Cardiac fibroblast (primary cell): ENCODE results near the gene HSPA4.

ENCODE experiments used
- DNase-seq, 2 donors: peaks; one replicate each; pipeline versions ENCODE4 v3.0.0 to v3.0.0-alpha.2; 2010; ENCODE audit warnings: low read depth in 2 of 2
- H3K4me3 ChIP-seq, 2 donors: replicated peaks in 1 of 2; 1 replicate in 1 of 2; 2 replicates in 1 of 2; pipeline ENCODE4 v1.5.1; 2011; ENCODE audit warnings: low read depth in 2 of 2, low read length in 2 of 2, mild to moderate bottlenecking in 2 of 2, moderate library complexity in 1 of 2
- TF ChIP-seq, protein P1 (sequence below): IDR thresholded peaks from one replicate; pipeline ENCODE4 v1.5.1; 2011; ENCODE audit warnings: low read depth, mild to moderate bottlenecking, low read length, inconsistent platforms

Gene HSPA4

DNA sequence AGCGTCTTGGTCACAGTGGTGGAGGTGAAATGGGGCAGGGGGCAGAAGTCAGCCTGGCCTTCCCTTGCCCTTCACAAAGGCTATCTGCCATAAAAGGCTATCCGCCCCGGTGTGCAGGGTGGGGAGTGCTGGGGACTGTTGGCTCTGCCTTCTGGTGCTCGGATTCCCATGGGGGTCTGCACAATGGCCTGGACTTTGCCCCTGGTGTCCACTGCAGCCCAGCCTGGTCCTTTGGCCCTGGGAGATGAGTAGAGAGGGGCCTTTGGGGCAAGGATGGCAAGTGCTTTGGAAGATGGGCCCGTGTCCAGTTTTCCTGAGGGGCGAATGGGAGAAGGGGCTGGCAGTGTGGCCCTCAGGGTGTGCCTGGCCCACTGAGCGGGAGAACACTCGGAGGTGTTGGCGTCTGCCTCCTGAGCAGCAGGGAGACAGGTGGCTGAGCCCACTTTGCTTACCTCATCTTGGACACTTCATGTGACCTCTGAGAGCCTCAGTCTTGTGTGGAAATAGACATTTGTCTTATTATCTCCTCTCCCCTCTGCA lies 69.9 kb downstream of the HSPA4 start:
- no peak overlapping the region for H3K4me3 ChIP-seq
- TF ChIP-seq, protein P1, sequence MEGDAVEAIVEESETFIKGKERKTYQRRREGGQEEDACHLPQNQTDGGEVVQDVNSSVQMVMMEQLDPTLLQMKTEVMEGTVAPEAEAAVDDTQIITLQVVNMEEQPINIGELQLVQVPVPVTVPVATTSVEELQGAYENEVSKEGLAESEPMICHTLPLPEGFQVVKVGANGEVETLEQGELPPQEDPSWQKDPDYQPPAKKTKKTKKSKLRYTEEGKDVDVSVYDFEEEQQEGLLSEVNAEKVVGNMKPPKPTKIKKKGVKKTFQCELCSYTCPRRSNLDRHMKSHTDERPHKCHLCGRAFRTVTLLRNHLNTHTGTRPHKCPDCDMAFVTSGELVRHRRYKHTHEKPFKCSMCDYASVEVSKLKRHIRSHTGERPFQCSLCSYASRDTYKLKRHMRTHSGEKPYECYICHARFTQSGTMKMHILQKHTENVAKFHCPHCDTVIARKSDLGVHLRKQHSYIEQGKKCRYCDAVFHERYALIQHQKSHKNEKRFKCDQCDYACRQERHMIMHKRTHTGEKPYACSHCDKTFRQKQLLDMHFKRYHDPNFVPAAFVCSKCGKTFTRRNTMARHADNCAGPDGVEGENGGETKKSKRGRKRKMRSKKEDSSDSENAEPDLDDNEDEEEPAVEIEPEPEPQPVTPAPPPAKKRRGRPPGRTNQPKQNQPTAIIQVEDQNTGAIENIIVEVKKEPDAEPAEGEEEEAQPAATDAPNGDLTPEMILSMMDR = no peak
- no peak for DNase-seq

DNA sequence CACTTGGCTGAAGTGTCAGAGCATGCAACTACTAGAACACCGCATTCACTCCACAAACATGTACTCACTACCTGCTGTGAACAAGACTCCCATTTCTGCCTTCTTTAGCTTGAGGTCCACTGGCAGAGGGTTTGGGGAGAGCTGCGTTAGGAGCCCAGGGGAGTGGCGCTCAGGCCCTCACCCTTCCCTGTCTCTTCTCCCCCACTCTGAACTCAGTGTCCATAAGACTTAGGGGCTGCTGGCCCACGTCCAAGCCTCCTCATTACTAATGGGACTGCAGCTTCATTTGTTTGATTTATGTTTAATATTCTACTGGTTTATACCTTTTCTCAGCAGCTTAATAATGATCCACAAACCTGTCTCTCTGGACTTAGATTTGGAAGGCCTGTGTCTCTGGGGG lies 70.9 kb downstream of the HSPA4 start:
- TF ChIP-seq, protein P1 = no peak
- DNase-seq = no peak
- H3K4me3 ChIP-seq = no peak overlapping the region

DNA sequence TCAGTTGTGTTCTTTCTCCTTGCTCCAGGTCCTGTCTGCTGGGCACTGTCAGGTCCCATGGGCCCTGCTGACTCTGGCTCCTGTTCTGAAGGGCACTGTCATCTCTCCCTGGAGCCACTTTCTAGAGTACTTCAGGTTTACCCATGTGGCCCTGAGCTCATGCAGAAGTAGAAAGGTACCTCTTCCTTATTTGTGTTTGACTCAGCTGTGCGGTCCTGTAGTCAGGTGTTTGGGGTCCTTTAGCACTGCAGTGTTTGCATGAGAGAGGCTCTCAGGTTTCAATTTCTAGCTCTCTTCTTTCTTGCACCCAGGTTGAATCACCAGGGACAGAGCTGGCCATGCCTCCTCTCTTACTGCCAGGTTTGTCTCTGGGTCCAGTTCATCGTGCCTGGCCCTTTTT lies 71.5 kb downstream of the HSPA4 start:
- no peak for DNase-seq
- H3K4me3 ChIP-seq = no peak overlapping the region
- TF ChIP-seq, protein P1 = no peak

DNA sequence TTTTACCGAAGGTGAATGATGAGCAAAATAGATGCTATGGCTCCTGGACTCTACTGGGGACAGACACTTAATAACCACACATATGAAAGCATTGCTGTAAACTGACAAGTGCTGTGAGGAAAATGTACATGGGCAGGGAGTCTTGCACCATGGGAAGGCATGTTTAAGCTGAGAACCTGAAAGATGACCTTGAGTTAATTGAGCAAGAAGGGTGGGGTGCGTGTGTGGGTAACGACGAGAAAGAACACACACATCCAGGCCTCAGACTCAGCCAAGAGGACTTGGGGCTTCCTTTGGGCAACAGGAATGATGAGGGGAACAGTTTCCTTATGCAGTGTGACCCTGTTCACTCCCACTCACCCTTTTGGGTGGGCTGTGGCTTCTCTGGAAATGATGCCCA lies 73.1 kb downstream of the HSPA4 start:
- DNase-seq = no peak
- TF ChIP-seq, protein P1 = no peak
- no peak overlapping the region for H3K4me3 ChIP-seq

DNA sequence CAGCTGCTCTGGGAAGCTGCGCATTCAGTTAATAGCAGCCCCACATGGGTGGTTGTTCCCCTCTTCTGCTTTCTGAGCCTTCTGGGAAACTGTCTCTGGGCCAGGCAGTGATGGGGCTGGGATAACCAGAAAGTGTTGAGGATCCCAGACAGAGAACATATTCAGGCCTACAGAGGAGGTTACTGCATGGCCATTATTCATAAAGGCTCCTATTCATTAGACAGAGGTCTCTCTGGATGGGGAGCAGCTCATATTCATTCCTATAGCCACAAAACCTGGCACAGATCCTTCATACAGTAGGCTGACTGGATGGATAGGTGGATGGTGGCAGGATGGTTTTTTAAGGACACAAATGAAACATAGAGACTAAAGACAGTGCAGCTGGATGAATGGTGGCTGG lies 76.3 kb downstream of the HSPA4 start:
- TF ChIP-seq, protein P1 = no peak
- DNase-seq = no peak
- H3K4me3 ChIP-seq = no peak overlapping the region

DNA sequence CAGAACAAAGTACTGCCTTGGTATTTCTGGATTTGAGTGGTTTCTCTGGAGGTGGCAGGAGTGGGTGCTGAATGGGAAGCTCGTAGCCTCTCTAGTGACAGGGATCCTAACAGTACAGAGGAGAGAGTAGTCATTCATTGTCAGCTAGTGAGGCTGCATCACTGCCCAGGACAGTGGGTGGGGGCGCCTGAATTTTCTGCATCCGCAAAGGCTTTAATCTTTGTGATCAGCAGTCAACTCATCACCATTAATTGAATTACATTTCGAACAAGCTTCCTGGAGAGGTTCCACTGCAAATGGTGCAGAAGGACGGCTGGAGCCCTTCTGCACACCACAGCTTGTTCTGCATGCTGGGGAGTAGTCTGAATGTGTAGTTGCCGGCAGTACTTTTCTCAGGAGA lies 77.5 kb downstream of the HSPA4 start:
- TF ChIP-seq, protein P1 = no peak
- no peak for DNase-seq
- H3K4me3 ChIP-seq = no peak overlapping the region

DNA sequence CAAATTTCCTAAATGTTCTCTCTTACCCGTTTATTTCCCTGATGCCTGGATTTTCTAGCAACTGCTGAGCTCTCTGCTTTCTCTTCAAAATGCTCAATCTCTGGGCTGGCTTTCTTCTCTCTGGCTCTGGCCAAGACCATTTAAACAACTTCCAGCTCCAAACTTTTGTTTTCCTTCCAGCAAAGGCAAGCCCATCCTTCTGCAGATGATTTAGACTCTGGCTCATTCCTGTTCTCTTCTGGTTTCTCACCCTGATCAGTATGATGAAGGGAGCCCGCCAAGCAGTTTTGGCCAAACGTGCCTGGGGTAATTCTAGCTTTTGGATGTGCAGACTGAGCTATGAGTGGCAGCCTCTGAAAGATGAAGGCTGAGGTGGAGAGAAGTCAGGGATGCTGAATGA lies 78.1 kb downstream of the HSPA4 start:
- no peak overlapping the region for H3K4me3 ChIP-seq
- no peak for DNase-seq
- TF ChIP-seq, protein P1 = no peak
